ENCODE results near the gene RSPH10B. TPM values are rescaled to one million over a fixed set of nuclear protein-coding genes. Genes with fewer than 3 reads are reported as not detected.
"Not testable (repeated sequence)": the region's sequence is repeated elsewhere in the genome, so short reads cannot be mapped to it uniquely, and the experiment has no call there.

RSPH10B gene
- total RNA-seq (2014; rRNA removed), result 0.06 and 0.11 TPM in 2 replicates
- 0.07 TPM for polyA plus RNA-seq (2012)

DNA sequence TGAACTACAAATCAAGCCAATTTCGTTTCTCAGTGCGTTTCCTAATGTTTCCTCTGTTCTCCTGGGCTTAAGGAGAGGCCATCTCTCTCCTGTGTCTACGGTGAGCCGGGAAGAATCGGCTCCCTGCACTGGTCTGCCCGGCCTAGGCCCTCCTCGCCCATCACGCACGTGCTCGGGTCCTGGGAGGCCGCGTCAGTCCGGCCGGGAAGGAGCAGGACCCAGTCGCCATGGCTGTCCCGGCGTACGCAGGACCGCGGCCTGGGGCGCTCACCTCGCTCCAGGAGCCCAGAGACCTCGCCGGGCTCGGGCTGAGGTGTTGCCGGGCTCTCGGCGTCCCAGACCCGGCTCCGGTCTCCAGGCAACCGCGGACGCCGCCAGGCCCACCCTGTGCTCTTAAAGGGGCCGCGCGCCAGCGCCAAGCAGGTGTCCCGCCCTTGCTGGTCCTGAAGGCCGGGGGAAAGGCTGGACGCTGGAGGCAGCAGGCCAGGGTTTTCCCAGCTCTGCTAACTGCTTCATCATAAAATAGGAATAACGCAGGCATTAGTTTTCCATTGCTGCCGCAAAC is at the start of gene RSPH10B:
TSS of gene RSPH10B (minus strand) at position 343 of the 565 bp plus-strand sequence. CDS start 3,573 bp downstream, outside the sequence.
- DNase-seq (ENCODE audit: low read depth), result not testable (repeated sequence)

DNA sequence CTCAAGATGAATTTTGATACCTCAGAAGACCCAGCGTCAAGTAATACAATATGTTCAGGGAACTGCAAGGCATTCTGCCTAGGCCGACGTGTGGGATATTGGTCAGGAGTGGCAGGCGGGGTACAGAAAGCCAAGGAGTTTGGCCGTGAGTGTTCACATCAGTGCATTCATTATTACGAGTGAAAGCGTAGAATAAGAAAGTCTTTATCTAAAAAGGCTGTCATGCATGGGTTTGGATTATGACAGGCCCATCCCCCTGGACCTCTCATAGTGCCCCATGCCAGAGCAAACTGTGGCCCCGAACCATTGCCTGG is 46.1 kb upstream of the RSPH10B start:
- DNase-seq (ENCODE audit: low read depth), result no peak

DNA sequence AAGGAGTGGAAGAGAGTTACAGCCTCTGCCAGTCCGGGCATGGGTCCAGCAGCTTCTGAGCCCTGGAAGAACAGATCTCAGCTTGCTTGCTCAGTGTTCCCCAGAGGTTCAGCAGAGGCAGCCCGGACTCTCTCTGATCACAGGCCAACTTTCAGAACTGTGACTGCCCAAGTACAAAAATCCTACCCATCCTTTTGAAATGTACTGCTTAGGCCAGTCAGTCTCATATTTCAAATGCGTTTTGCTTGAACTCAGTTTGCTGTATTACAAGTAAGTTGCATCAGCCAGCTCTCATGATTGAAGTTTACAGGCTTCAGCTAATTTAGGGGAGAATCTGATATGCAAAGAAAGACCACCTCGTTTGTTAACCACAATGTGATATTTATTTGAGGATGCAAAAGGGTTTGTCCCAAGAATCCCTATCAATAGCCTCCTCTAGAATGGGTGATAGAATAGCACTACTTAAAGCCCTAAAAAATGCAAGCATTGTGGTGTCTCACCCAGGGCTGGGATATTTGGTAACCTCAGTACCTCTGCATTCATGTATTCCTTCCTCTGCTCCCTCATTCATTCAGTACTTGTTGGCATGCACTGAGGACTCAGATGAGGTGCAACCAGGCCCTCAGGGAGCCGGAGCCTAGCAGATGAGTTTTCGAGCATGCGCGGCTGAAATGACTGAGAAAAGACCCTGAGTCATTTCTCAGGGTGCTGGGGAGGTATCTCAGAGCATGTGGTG is 45.6 kb upstream of the RSPH10B start:
- peak; percentile 90 for DNase-seq (ENCODE audit: low read depth)

DNA sequence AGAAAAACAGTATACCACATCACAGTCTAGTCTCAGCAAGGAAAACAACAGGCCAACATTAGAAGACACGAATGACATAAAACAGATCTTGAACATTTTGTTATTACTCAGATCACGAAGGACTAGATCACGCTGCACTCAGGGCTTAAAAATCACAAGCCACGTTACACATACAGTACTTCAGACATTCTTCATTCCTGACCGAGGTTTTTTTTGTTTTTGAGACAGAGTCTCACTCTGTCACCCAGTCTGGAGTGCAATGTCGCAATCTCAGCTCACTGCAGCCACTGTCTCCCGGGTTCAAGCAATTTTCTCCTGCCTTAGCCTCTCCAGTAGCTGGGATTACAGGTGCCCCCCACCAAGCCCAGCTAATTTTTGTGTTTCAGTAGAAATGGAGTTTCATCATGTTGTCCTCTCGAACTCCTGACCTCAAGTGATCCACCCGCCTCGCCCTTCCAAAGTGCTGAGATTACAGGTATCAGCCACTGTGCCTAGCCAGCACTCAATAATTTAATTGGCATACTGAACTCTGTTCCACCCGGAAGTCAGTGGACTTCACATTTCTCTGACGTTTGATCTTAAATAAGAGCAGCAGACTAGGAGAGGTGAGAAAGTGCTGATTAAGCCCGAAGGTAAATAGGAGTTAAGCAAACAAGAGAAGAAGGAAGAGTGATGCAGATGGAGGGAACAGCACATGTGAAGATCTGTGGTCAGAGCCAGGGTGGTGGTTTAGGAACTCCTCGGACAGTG is 42.0 kb upstream of the RSPH10B start:
- no peak for DNase-seq (ENCODE audit: low read depth)

DNA sequence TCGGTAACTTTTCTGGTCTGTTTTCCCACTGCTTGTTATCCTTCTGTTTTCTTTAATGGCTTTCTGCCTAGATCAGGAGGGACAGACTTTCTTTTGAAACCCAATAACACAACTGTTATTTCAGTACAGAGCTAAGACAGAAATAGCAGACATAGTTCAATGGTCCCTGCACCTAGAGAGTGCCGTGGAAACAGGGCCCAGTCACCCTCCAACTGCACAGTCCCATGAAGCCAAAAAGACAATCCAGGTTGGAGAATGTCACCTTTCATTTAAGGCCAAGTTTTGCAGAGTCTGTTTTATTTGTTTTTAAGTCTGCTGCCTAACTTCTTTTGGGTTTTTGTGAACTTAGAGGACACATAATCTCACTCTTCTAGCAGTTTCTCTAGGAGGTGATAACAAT is 41.1 kb upstream of the RSPH10B start:
- no peak for DNase-seq (ENCODE audit: low read depth)

DNA sequence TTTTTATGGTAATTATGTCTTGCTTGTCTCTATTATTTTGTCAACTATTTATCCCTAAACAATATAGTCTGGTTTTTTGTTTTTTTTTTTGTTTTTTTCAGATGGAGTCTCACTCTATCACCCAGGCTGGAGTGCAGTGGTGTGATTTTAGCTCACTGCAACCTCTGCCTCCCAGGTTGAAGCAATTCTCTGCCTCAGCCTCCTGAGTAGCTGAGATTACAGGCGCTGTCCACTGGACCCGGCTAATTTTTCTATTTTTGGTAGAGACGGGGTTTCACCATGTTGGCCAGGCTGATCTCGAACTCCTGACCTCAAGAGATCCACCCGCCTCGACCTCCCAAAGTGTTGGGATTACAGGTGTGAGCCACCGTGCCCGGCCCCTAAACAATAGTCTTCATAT is 39.9 kb upstream of the RSPH10B start:
- DNase-seq (ENCODE audit: low read depth), result not testable (repeated sequence)

DNA sequence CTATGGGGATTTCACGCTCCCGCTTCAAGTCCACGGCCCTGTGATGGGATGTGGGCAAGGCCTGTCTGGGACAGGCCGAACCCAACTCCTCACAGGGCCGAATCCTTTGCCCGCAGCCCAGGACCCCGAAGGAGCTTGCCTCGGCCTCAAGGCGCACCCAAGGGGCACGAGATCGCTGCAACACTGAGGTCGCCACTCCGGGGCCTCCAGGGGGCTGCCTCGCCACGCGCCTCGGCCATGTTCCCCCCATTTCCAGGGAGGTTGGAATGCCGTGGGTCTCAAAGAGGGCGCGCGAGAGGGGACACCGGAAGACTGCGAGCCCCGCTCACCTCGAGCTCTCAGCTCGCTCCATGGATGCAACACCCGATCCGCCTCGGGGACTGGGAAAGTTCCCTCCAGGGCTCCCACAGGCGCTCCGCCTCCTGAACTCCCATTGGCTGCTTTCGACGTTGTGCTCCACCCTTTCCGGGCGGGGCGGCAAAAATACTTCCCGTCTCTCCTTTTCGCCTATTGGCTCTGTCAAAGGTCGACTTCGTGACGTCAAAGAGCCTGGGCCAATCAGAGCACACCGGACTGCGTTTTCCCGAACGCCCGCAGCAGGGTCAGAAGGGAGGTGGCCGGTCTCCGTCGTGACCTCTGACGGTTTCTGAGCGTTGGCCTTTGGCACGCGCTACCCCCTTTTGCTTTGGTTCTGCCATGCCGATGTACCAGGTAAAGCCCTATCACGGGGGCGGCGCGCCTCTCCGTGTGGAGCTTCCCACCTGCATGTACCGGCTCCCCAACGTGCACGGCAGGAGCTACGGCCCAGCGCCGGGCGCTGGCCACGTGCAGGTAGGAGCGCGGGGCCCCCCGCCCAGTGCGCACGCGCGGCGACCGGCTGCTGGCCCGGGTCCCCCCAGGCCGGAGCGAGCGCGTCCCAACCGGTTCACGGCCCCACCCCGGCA is 38.5 kb upstream of the RSPH10B start, which contains the start of the genes AIMP2 and PMS2:
TSS of gene AIMP2 (plus strand) at position 605 of the 944 bp plus-strand sequence. CDS start at position 697, 92 bp downstream.
TSS of gene PMS2 (minus strand) at position 382 of the 944 bp plus-strand sequence. CDS start at position 352, 30 bp downstream.
- DNase-seq (ENCODE audit: low read depth), result peak; percentile 100

DNA sequence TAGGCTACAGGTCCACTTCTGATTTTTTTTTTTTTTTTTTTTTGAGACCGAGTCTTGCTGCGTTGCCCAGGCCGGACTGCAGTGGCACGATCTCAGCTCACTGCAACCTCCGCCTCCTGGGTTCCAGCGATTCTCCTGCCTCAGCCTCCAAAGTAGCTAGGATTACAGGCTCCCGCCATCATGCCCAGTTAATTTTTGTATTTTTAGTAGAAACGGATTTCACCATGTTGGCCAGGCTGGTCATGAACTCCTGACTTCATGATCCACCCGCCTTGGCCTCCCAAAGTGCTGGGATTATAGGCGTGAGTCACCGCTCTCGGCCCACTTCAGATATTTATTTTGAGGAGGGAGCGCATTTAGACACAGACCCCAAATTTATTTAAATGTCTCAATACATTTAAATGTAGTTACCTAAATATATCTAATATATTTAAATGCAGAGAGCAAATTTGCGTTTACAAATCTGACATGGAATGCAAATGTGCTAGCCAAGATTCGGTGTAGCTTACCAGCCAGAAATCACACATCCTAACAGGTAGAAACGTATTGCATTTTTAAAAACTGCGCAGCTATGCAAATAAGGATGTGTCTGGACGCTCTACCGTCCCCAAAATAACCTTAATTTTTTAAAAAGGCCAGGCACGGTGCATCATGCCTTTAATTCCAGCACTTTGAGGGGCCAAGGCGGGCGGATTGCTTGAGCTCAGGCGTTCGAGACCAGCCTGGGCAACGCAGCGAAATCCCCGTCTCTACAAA is 37.5 kb upstream of the RSPH10B start:
- peak; percentile 22 for DNase-seq (ENCODE audit: low read depth)

DNA sequence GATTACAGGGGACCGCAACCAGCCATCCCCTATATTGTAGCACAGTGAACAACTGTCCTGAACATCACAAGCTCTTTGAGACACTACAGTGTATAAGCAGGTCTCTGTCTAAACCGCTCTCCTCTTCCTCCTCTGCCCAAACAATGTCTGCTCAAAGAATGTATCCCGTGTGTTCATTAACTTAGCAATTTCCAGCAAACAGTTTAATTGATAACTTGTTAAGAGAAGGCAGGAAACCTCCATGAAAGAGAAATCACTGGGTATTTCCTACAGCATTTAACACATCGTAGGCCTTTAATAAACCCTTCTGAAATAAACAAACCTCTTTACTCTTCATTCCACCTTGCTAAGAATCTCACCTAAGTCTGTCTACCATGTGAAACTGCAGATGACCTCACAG is 36.9 kb upstream of the RSPH10B start:
- no peak for DNase-seq (ENCODE audit: low read depth)

DNA sequence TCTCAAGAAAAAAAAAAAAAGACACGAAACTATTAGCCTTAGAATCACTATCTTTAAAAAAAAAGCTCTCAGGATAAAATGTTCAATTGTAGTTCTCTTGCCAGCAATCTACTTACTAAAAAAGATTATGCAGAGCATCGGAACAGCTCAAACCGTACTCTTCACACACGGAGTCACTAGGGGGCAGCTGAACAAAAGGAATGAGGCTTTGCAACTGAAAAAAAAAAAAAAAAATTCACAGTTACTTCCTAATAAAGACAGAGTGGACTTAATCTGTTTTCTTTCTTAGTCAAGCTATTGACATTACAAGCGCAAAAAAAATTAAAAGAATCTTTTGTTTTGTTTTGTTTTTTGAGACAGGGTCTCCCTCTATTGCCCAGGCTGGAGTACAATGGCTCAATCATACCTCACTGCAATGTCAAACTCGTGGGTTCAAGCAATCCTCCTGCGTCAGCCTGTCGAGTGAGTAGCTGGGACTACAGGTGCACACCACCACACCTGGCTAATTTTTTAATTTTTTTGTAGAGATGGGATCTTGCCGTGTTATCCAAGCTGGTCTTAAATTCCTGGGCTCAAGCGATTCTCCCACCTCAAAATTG is 26.8 kb upstream of the RSPH10B start:
- peak; percentile 70 for DNase-seq (ENCODE audit: low read depth)

DNA sequence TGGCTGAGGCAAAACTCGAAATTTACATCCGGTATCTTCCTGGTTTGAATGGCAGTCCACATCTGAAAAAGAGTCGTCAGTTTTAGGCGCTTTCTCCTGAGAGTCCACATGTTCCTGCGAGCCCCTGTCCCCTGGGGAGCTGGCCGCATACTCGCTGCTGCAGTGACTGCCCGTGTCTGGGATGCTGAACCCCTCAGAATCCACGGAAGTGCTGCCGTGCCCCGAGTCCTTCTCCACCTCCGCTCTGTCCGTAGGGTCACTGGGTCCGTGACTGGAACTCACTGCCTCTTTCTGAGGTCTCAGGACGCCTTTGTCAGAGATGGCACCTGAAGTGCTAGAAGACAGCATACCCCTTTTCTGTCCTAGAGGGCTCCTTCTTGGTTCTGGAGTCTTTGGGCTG is 16.6 kb upstream of the RSPH10B start:
- not testable (repeated sequence) for DNase-seq (ENCODE audit: low read depth)

DNA sequence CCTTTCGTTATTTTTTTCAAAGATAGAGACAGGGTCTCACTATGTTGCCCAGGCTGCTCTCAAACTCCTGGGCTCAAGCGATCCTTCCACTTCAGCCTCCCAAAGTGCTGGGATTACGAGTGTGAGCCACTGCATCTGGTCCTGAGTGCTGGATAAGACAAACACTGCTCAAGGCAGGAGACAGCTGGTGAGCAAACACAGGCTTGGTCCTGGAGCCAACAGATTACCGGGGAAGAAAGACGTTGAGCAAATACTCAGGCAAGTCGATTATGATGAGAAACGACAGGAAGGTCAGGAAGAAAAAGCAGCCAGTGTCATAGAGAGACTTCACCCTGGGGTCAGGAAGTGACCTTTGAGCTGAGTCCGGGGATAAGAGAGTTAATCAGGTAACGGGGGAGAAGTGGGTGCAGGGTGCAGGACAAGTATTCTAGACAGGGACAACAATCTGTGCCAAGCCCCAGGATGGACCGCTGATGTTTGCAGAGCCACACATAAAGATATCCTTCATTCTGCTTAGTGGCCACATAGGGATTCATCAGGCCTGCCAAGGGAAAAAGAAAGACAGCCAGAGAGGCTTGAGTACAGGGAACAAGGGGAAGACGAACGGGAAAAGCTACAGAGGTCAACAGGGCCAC is 9.3 kb upstream of the RSPH10B start:
- DNase-seq (ENCODE audit: low read depth), result not testable (repeated sequence)

DNA sequence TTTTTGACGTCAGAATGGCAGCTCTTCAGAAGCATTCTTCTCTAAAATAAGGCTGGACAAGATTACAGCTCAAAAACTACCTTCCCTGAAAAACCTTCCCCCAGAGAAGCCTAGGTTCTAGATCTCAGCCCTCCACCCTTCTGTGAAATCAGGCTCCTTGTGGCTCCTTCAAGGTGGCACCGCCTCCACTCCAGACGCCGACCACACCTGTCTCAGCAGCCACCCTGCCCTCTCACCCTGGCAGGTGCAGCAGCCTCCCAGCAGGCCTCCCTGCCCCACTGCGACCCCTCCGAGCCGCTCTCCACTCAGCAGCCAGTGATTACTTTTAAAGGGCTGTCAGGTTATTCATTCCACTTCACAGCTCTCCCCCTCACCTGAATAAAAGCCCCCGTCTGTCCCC is 3.1 kb upstream of the RSPH10B start:
- not testable (repeated sequence) for DNase-seq (ENCODE audit: low read depth)

DNA sequence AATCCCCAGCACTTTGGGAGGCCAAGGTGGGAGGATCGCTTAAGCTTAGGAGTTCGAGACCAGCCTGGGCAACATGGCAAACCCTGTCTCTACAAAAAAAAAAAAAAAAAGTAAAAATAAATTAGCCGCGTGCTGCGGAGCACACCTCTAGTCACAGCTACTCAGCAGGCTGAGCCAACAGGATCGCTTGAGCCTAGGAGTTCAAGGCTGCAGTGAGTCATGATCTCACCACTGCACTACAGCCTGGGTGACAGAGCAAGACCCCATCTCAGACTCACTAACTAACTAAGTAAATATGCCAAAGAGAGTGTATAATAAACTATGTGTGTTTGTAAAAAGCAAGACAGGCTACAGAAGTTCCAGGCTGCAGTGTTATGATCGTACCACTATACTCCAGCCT is 6.7 kb downstream of the RSPH10B start:
- DNase-seq (ENCODE audit: low read depth), result not testable (repeated sequence)

DNA sequence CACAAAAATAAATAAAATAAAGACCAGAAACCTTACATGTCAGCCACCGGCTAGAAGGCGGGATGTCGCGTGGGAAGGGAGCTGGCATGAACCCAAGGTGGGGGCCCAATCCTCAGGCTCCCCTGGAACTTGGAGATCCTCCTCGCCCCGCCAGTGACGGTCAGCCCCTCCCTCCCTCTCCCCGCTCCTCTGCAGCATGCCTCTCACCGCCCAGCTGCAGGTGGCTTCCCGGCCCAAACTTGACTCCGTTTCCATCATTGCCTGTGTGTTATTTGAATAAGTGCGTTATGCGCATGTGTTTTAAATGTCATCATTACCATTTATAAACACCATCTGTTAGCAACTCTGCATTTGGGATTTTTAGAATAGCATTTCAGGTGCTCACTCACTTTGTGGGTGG is 7.3 kb downstream of the RSPH10B start:
- not testable (repeated sequence) for DNase-seq (ENCODE audit: low read depth)

DNA sequence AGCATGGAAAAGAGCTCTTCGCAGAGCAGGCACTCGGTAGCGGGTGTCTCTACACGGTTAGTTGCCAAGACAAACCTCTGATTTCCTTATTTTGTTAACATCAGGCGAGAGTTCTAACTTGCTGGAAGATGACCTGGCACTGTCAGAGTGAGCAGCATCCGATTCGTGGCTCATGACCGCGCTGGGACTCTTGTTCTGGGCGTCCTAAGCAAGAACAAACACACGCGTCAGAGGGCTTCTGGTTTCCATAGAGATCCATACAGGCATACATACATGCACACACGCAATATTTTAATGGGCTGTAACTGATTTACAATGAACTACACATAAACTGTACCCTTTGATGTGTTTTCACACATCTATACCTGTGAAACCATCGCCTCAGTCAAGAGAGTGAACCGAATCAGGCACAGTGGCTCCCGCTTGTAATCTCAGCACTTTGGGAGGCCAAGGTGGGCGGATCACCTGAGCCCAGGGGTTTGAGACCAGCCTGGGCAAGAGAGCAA is 35.5 kb downstream of the RSPH10B start:
- not testable (repeated sequence) for DNase-seq (ENCODE audit: low read depth)

DNA sequence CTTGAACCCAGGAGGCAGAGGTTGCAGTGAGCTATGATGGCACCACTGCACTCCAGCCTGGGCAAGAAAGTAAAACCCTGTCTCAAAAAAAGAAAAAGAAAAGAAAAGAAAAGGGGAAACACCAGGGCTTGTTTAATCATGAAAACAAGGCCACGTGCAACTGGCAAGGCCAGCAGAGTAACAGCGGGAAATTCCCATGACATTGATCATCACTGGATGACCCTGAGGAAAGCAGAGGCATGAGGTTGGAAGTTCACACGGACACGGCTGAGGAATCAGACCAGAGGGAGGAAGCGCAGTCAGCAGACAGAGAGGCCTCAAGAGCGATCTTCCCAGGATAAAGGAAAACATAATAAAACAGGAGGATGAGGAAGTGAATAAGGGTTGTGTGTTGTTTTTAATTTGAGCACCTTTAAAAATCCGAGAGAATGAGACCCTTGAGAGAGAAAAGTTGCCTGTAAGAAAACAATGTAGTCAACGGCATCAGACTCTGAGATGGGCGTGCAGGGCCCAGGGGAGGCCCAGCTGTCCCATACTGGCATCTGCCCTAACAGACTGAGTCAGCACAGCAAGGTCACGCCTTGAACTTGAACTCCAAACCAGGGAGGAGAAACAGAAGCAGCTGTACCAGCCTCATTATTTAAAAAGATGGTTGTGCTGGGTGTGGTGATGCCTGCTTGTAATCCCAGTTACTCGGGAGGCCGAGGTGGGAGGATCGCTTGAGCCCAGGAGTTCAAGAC is 38.4 kb downstream of the RSPH10B start:
- DNase-seq (ENCODE audit: low read depth), result peak; percentile 86

DNA sequence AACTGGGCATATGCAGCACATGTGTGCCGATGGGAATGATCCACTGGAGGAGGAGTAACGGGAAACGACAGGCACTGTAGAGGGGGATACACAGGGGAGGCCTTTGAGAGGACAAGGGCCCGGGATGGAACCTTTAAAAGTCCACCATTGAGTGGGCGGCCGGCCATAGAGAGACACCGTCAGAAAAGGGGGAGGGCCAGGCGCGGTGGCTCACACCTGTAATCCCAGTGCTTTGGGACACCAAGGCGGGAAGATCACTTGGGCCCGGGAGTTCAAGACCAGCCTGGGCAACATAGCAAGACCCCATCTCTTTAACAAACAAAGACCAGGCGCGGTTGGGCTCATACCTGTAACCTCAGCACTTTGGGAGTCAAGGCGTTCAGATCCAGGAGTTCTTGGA is 39.2 kb downstream of the RSPH10B start:
- DNase-seq (ENCODE audit: low read depth), result not testable (repeated sequence)

DNA sequence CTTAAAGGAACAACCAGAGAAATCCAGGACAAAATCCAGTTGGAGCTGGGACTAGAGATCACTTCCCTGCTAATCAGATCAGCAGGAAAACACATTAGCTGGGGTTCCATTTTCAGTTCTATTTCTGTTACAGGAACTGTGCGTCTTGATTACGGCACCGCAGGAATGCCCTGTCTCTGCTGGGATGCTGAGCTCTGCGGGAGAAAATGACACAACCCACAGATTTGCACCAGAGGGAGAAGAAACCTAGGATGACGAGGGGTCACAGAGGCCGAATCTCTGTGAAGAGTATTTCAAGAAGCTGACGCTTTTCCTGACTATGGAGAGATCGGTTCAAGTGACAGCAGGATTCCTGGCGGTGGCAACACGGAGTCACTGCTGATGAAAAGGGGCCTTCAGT is 40.2 kb downstream of the RSPH10B start:
- DNase-seq (ENCODE audit: low read depth), result not testable (repeated sequence)

Data from LHCN-M2 (cell line).